GM12874 (cell line): Measurements from ENCODE around the gene CGB1.
"Not testable (repeated sequence)": the region's sequence is repeated elsewhere in the genome, so short reads cannot be mapped to it uniquely, and the experiment has no call there.

Source experiments
- CTCF ChIP-seq: IDR thresholded peaks from 2 replicates; pipeline ENCODE4 v1.5.1; 2011; ENCODE audit warnings: low read depth, mild to moderate bottlenecking, control low read depth, low read length, moderate library complexity; ENCODE audit not compliant: insufficient read depth

Gene CGB1

GRCh38 chr19:49056101-49056901, 19.6 kb upstream of the CGB1 start:
- peak; percentile 28; the same call in 1 of the 2 replicates for TF ChIP-seq CTCF

GRCh38 chr19:49049011-49049410, 12.3 kb upstream of the CGB1 start, which contains the start of gene CGB8:
TSS of gene CGB8 (minus strand) at chr19:49049111. CDS start at chr19:49048739, 372 bp downstream.
- not testable (repeated sequence) for TF ChIP-seq CTCF

- not testable (repeated sequence) for TF ChIP-seq CTCF
Observed at GRCh38 chr19:49043548-49043947, 6.9 kb upstream of the CGB1 start, which contains the start of gene CGB5. TSS of gene CGB5 (plus strand) at chr19:49043848. CDS start at chr19:49044210, 362 bp downstream.

- no peak for TF ChIP-seq CTCF
Observed at GRCh38 chr19:49042177-49042576, 5.5 kb upstream of the CGB1 start.

GRCh38 chr19:49031642-49032301, 4.9 kb downstream of the CGB1 start, which contains the start of gene CGB2:
TSS of gene CGB2 (plus strand) at chr19:49031890. CDS start at chr19:49032096, 206 bp downstream.
- TF ChIP-seq CTCF: peak; percentile 56

- not testable (repeated sequence) for TF ChIP-seq CTCF
Observed at GRCh38 chr19:49024233-49024632, 12.5 kb downstream of the CGB1 start, which contains the start of gene CGB3. TSS of gene CGB3 (minus strand) at chr19:49024333. CDS start at chr19:49023971, 362 bp downstream.

GRCh38 chr19:49022116-49022515, 14.6 kb downstream of the CGB1 start:
- no peak for TF ChIP-seq CTCF
